ENCODE data around the gene CDC5L. TPM values are rescaled to one million over a fixed set of nuclear protein-coding genes. Genes with fewer than 3 reads are reported as not detected.

CDC5L gene
- total RNA-seq, 1 experiment from 2014 or later = 24.6 TPM

DNA sequence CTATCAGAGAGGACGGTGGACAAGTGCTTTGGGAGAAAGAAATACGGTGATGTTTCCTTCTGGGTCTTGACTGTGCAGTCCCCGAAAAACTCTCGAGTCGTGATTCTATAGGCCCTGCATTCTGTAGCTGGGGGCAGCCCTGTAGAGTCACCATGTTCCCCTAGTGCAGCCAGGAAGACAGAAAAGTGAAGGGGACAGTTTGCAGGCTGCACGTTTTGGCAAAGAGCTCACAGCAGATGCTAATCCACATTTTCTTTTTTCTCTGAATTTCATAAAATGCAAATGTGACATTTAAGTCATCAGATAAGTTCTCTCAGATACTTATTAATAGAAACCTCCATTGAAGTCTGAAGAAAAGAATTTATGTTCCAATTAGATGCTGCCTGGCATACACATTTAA, 25.6 kb upstream of the CDC5L start:
- POLR2A ChIA-PET = no interaction called here
- intact Hi-C loops (cut with micrococcal nuclease) = no loop called here
- no peaks in the 10 kb centered on the region for H3K36me3 ChIP-seq (ENCODE audit: control insufficient read depth in 1 of 2, insufficient read depth in 2 of 2, low read length in 2 of 2)
- ATAC-seq = no peak
- no peak overlapping the region for H3K4me2 ChIP-seq (ENCODE audit: low read length)
- CTCF ChIA-PET = no interaction called here
- TF ChIP-seq YY1 (IDR thresholded peaks at IDR 0.05; ENCODE audit: extremely low read depth, insufficient replicate concordance, low read depth, low read length) (no peak), EGR1 (IDR thresholded peaks at IDR 0.05; ENCODE audit: low read depth) (no peak), FOSL1 (IDR thresholded peaks at IDR 0.05; ENCODE audit: low read depth) (no peak), TCF7L2 (IDR thresholded peaks at IDR 0.05; ENCODE audit: borderline replicate concordance, extremely low read depth, insufficient read depth, insufficient read length) (no peak), ELF1 (IDR thresholded peaks at IDR 0.05; ENCODE audit: borderline replicate concordance, low read depth) (no peak), CBX3 (IDR thresholded peaks at IDR 0.05; ENCODE audit: low read depth) (no peak), POLR2AphosphoS5 (IDR thresholded peaks at IDR 0.05; ENCODE audit: low read depth, low read length) (no peak), EZH2 (IDR thresholded peaks at IDR 0.05) (no peak), SIN3A (IDR thresholded peaks at IDR 0.05; ENCODE audit: low read depth) (no peak), POLR2A (IDR thresholded peaks at IDR 0.05; ENCODE audit: borderline replicate concordance, extremely low read depth, insufficient read depth, insufficient read length) (no peak), SRF (IDR thresholded peaks at IDR 0.05; ENCODE audit: low read depth) (no peak), RAD21 (IDR thresholded peaks at IDR 0.05; ENCODE audit: low read depth) (no peak), JUND (IDR thresholded peaks at IDR 0.05) (no peak), ZNF274 (IDR thresholded peaks at IDR 0.05; ENCODE audit: low read depth, low read length) (no peak), EZH2phosphoT487 (IDR thresholded peaks at IDR 0.05; ENCODE audit: borderline replicate concordance) (no peak), ZFX (IDR thresholded peaks at IDR 0.05) (no peak)
- TF ChIP-seq, protein P1, sequence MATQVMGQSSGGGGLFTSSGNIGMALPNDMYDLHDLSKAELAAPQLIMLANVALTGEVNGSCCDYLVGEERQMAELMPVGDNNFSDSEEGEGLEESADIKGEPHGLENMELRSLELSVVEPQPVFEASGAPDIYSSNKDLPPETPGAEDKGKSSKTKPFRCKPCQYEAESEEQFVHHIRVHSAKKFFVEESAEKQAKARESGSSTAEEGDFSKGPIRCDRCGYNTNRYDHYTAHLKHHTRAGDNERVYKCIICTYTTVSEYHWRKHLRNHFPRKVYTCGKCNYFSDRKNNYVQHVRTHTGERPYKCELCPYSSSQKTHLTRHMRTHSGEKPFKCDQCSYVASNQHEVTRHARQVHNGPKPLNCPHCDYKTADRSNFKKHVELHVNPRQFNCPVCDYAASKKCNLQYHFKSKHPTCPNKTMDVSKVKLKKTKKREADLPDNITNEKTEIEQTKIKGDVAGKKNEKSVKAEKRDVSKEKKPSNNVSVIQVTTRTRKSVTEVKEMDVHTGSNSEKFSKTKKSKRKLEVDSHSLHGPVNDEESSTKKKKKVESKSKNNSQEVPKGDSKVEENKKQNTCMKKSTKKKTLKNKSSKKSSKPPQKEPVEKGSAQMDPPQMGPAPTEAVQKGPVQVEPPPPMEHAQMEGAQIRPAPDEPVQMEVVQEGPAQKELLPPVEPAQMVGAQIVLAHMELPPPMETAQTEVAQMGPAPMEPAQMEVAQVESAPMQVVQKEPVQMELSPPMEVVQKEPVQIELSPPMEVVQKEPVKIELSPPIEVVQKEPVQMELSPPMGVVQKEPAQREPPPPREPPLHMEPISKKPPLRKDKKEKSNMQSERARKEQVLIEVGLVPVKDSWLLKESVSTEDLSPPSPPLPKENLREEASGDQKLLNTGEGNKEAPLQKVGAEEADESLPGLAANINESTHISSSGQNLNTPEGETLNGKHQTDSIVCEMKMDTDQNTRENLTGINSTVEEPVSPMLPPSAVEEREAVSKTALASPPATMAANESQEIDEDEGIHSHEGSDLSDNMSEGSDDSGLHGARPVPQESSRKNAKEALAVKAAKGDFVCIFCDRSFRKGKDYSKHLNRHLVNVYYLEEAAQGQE (IDR thresholded peaks at IDR 0.05; ENCODE audit: low read depth) = no peak
- TF ChIP-seq, protein P2, sequence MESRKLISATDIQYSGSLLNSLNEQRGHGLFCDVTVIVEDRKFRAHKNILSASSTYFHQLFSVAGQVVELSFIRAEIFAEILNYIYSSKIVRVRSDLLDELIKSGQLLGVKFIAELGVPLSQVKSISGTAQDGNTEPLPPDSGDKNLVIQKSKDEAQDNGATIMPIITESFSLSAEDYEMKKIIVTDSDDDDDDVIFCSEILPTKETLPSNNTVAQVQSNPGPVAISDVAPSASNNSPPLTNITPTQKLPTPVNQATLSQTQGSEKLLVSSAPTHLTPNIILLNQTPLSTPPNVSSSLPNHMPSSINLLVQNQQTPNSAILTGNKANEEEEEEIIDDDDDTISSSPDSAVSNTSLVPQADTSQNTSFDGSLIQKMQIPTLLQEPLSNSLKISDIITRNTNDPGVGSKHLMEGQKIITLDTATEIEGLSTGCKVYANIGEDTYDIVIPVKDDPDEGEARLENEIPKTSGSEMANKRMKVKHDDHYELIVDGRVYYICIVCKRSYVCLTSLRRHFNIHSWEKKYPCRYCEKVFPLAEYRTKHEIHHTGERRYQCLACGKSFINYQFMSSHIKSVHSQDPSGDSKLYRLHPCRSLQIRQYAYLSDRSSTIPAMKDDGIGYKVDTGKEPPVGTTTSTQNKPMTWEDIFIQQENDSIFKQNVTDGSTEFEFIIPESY (IDR thresholded peaks at IDR 0.05; ENCODE audit: extremely low read depth, insufficient replicate concordance, low read length) = no peak
- TF ChIP-seq, protein P3, sequence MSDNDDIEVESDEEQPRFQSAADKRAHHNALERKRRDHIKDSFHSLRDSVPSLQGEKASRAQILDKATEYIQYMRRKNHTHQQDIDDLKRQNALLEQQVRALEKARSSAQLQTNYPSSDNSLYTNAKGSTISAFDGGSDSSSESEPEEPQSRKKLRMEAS (IDR thresholded peaks at IDR 0.05) = no peak
- H3K9ac ChIP-seq (ENCODE audit: low read length) = no peak overlapping the region
- H3K9me3 ChIP-seq (ENCODE audit: control insufficient read depth in 1 of 2, insufficient read depth in 1 of 2, low read depth in 1 of 2, low read length in 2 of 2) = no peaks in the 10 kb centered on the region
- no peaks in the 10 kb centered on the region for H3K4me1 ChIP-seq (ENCODE audit: control insufficient read depth in 1 of 2, insufficient read depth in 2 of 2, low read length in 2 of 2)
- RAD21 ChIA-PET (ENCODE audit: low non-redundant PET in 1 of 2, low total read pairs in 2 of 2, uncharacterized antibody in 2 of 2, unreplicated experiment in 2 of 2) = no interaction called here
- no TSS peak for BruUV-seq (replicated peaks)
- H4K20me1 ChIP-seq (ENCODE audit: insufficient read depth) = no peaks in the 10 kb centered on the region
- no peaks in the 10 kb centered on the region for H3K79me2 ChIP-seq (ENCODE audit: insufficient read depth, low read length)
- H3K27me3 ChIP-seq (ENCODE audit: insufficient read depth, low read length) = no peaks in the 10 kb centered on the region
- no peak for DNase-seq (ENCODE audit: low read depth, low spot score)
- H3K4me3 ChIP-seq (replicated peaks in 1 of 2; ENCODE audit: low read depth in 1 of 2, low read length in 2 of 2) = no peak overlapping the region
- no peaks in the 10 kb centered on the region for H3K9me2 ChIP-seq (ENCODE audit: insufficient read depth)
- no peak overlapping the region for H3K27ac ChIP-seq (ENCODE audit: low read depth, low read length)
- no peak overlapping the region for H2AFZ ChIP-seq (ENCODE audit: low read depth, low read length, poor library complexity, severe bottlenecking)
